ENCODE results near the gene ACAA1.

DNA sequence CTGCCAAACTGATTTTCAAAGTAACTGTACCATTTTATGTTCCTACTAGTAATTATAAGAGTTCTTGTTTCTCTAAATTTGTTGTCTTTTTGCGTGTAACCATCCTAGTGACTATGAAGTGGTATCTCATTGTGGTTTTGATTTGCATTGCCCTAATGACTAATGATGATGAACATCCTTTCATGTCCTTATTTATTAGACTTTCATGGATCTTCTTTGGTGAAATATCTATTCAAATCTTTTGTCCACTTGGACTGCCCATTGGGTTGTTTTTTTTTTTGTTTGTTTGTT is 32.0 kb upstream of the ACAA1 start:
- TF ChIP-seq, protein P1, sequence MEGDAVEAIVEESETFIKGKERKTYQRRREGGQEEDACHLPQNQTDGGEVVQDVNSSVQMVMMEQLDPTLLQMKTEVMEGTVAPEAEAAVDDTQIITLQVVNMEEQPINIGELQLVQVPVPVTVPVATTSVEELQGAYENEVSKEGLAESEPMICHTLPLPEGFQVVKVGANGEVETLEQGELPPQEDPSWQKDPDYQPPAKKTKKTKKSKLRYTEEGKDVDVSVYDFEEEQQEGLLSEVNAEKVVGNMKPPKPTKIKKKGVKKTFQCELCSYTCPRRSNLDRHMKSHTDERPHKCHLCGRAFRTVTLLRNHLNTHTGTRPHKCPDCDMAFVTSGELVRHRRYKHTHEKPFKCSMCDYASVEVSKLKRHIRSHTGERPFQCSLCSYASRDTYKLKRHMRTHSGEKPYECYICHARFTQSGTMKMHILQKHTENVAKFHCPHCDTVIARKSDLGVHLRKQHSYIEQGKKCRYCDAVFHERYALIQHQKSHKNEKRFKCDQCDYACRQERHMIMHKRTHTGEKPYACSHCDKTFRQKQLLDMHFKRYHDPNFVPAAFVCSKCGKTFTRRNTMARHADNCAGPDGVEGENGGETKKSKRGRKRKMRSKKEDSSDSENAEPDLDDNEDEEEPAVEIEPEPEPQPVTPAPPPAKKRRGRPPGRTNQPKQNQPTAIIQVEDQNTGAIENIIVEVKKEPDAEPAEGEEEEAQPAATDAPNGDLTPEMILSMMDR (IDR thresholded peaks at IDR 0.05), result no peak
- TF ChIP-seq POLR2A (IDR thresholded peaks at IDR 0.05), result no peak

Measured in right lobe of liver (tissue), 4 donors.